ENCODE data around the gene ELOVL7.

ELOVL7 gene

GRCh38 chr5:60710362-60710761 is 133.7 kb downstream of the ELOVL7 start:
- no peak for DNase-seq

DNA sequence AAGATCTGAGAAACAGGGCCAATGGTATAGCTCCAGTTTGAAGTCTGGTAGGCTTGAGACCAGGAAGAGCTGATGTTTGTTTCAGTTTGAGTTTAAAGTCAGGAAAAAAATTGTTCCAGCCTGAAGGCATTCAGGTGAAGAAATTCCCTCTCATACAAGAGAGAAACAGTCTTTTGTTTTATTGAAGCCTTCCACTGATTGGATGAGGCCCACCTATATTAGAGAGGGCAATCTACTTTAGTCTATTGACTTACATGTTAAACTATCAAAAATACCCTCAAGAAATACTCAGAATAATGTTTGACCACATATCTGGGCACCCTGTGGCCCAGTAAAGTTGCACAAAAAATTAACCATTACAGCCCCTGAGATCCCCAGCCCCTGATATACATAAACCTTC is 138.9 kb downstream of the ELOVL7 start:
- DNase-seq: no peak

- no peak for DNase-seq
Measured at GRCh38 chr5:60703944-60704343, 140.1 kb downstream of the ELOVL7 start.
